HG03354 (cell line): ENCODE data around the gene XYLT1.
A peak's percentile ranks its signal among the peaks of the same experiment; 100 is the strongest.

ENCODE experiments used
- ATAC-seq: cut with Tn5 transposase; IDR thresholded peaks from one replicate; pipeline ENCODE4 v1.9.1; 2021; ENCODE audit warnings: mild to moderate bottlenecking; ENCODE audit not compliant: unreplicated experiment, poor library complexity, severe bottlenecking

XYLT1 gene

DNA sequence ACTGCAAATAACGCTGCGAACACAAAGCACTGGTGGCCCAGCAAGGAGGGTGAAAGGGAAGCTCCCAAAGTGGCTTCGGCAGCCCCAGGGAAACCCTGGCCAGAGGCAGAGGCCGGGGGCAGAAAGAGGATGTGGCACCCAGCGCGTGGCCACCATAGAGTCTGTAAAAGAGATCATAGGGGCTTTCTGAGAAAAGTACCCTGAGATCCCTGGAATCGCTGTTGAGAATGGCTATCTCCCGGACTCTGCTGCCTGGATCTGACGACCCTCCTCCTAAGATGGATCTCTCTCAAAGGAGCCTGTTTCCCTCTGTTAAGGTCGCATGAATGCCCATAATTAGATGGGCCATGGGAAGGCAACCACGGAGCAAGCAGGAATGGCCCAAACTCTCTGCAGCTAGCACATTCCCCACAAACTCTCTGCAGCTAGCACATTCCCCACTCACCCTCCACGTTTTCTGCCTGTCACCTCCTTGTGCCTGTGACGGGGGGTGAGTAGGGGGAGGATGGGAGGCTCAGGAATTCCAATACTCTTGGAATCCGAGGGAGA lies 364.4 kb downstream of the XYLT1 start:
- no peak for ATAC-seq

DNA sequence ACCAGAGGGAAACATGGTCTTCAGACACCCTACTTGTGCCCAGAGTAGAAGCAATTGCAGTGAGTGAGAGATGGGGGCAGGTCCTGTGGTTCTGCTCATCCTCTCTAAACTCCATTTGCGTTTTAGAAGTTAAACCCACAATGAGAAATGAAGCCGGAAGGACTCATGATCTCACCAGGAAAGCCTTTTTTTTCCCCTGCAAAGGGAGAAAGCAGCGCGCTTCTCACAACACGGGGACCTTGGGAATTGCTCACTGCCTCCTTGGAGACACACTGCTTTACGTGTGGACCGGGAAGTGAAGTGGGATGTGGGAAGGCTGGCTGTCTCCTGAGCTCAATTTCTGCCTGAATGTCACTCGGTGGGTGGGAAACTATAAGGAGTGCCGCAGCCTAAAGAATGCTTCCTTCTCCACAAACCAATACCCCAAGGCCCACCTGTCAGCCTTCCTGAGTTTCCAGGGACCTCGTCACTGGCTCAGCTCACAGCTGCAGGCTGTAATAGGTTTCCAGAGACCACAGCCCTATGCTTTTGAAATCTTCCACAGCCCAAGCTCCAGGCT lies 365.4 kb downstream of the XYLT1 start:
- ATAC-seq = no peak

DNA sequence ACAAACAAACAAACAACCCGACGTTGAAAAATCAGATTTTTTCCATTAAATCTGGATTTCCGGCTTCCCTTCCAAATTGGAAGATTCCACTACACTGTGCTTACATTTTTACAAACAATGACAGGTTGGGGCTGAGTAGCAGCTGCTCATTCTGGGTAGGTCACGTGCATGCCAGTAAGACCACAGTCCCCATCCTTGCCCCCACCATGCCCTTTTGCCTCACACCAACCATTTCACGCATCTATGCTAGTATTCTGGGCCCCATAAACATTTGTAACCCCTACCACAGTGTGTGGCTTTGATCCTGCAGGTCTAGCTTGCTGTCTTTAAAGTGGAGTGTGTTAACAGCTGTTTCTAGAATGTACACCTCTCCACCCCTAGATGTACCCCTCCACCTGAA lies 366.1 kb downstream of the XYLT1 start:
- ATAC-seq = no peak

DNA sequence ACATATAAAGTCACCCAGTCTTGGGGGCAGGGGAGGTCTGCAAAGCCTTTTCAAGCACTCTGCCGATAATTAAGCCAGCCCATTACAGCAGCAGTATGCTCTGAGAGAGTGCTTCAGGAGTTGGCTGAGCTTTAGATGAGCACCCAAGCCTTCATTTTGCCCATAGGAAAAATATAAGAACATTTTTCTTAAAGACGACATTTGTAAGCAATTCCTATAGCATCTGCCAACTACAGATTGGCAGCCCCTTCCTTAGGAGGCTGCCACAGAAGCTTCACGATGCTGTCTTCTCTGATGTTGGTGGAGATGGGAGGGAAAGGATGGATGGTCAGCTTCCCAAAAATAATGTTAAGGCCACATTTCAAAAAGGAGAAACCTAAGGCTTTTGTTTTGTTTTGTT lies 367.5 kb downstream of the XYLT1 start:
- ATAC-seq = no peak

DNA sequence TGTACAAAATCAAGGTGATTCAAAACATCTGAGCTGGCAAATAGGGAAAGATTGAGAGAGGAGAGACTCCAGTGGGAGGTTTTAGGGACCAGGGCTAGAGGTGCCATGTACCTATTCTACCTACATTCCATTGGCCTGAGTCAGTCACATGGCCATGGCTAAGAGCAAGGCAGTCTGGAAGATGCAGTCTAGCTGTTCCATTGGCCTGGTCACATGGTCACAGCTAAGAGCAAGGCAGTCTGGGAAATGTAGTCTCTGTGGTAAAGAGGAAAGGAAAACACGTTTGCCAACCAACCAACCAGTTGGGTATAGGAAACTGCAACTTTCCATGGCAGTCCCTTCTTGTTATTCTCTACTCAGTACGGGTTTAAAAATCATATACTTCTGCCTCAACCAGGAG lies 369.1 kb downstream of the XYLT1 start:
- no peak for ATAC-seq

DNA sequence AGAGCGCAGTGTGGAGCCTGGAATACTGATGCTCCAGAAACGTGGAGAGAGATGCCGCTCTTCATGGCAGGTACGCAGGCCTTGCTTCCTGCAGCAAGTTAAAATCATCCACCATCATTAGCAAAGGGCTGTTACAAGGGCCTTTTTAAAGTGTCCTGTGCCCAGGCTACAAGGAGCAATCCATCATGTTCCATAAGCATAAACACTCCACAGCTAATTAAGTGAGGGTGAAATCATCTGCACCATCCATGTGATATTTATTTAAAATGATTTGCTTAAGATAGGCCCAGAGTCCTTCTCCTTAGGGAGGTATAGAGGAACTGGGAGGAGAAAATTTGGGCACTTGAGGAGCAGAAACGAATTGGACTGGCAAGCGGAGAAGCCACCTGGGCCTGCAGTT lies 372.1 kb downstream of the XYLT1 start:
- ATAC-seq = no peak

DNA sequence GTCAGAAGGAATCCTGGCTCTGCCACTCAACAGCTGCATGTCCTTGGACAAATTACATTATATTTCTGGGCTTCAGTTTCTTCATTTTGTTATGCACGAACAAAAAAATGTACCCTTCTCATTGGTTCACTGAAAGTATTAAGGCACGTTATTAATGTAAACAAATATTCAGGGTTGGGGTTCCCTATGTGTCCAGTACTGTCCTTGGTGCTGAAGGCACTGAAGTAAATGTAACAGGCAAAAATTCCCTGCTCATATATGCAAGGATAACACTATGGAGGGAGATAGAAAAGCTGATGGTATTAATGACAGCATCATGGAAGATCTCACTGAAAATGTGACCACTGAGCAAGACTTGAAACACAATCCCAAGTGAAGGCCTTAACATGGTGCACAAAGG lies 386.6 kb downstream of the XYLT1 start:
- ATAC-seq = no peak

DNA sequence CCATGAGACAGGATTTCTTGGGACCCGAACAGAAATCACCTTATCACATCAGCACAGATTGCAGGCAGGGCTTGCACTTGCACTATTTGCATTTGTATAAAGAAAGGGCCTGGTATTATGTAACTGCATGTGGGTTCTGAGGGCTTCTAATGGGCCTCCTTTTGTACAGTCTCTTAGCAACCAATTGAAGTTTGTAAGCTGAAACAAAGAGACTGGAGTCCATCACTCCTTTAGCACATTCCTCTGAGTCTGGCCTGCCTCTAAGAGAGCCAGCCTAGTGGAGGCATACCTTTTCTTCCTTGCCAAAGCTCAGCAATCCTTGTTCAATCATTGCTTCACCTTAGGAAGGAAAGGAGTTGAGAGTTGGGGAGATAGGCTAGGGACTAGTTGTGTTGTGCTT lies 387.1 kb downstream of the XYLT1 start:
- no peak for ATAC-seq

DNA sequence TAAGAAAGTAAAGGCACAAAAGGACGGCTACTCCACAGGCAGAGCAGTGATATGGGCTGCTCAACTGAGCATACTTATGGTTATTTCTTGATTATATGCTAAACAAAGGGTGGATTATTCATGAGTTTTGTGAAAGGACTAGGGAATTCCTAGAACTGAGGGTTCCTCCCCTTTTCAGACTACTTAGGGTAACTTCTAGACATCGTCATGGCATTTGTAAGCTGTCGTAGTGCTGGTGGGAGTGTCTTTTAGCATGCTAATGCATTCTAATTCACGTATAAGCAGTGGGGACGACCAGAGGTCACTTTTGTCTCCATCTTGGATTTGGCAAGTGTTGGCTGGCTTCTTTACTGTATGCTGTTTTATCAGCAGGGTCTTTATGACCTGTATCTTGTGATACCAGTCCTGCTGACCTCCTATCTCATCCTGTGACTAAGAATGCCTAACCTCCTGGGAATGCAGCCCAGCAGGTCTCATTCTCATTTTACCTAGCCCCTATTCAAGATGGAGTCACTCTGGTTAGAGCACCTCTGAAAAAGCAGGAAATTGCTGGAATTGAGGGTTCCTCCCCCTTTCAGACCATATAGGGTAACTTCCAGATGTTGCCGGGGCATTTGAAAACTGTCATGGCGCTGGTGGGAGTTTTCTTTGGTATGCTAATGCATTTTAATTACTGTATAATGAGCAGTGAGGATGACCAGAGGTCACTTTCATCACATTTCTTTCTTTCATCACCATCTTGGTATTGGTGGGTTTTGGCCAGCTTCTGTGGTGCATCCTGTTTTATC lies 388.5 kb downstream of the XYLT1 start:
- no peak for ATAC-seq

DNA sequence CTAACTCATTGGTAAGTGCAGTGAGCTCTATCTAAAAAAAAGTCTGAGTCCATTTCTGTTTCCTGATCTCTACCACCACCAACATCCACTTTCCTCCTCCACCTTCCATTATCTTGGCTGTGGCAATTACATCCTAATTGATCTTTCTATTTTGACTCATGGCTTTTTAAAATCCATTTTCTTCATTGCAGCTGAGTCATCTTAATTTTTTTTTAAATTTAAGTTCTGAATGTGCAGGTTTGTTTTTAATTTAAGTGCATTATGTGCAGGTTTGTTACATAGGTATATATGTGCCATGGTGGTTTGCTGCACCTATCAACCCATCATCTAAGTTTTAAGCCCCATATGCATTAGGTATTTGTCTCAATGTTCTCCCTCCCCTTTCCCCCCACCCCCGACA lies 390.7 kb downstream of the XYLT1 start:
- no peak for ATAC-seq

DNA sequence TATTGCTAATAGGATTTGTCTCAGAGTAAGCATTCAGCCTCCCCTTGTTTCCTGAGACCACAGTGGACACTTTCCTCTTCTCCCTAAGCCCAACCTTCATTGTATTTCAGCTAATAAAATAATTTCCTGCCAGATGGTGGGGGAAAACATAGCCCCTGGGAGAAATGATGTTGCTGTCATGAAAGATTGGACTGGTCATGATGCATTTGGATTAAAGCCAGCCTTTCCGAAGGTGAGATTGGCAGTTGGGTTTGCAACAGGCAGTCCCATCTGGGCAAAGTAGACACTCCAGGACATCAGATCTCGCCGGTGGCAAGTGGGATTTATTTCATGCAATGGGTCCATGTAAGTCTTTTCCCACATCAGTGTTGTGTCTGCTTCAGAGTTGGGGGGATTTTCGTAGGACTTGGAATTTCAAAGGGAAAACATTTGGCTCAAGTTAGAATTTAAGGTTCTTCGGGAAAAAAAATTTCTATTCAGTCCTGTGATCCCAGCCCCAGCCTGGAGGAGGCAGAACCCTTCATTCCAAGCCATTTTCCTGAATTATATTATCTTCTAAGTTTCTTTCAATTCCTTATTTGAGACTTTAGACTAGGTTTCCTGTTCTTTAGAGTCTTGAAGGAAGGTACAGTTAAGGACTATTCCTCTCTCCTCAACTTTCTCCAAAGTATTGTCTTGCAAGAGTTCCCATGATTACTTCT lies 391.7 kb downstream of the XYLT1 start:
- ATAC-seq = no peak

DNA sequence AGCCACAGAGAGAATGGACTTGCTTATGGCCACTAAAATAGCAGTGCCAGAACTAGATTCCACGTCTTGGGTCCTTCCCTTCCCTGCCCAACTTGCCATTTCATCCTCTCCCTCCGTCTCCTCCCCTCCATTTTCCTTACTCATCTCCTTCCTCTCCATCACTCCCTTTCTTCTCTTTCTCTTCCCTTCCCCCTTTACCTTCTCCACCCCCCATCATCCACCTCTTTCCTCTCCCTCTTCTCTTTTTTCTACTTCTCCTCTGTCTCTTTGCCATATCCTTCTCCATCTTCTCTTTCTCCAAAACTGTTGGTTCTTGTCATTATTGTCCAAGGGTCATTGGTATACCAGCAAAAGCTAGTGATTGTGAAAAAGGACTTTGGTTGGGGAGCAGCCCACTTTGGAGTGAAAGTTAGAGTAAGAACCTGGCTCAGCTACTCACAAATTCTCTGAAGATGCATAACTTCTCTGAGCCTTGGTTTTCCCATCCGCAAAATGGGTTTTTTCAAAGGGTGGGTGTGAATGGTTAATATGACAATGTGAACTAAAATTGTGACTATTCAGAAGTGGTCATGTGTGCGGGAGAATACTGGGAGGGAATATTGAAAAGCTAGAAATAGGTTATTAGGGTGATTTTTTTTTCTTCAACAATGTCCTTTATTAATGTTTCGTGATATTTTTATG lies 393.8 kb downstream of the XYLT1 start:
- no peak for ATAC-seq

DNA sequence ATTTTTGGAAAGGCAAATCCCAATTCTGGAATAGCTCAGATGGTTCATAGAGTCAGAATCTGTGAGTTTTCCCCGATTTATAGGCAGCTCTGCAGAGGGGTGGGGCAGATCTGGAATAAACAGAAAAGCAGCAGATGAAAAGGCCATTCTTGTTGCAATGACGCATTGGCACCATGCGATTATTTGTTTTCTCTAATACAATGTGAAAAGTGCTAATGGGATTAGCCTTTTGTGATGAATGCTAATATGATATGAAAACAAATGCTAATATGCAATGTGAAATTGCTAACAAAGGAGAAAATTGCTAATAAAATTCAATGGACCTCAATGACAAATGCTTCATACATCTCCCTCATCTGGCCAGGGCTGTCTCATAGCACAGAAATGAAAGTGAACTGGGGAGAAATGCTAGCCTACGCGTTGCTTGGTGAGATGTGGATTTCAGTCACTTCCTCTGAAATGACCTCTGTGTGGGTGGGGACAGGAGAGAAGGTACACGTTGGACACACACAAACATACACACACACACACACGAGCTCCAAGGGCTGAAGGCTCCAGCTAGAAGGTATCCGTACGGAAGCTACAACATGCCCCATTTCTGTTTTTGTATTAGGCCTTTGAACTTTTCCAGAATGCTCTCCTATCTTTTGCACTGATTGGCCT lies 394.5 kb downstream of the XYLT1 start:
- no peak for ATAC-seq

DNA sequence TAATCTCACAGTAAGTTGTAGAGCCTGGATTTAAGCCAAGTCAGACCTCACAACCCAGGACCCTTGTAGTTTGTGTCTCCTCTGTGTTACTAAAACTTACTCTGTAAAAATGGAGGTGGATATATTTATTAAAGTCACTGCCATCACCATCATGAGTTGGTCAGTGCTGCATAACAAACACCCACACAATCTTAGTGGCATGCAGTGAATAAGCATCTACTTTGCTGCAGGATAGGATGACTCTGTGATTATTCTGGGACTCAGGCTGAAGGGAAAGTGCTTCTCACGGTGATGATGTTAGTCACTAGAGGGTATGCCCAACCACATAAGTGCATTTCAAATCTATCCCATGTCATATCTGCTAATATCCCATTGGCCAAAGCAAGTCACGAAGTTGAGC lies 398.7 kb downstream of the XYLT1 start:
- no peak for ATAC-seq

DNA sequence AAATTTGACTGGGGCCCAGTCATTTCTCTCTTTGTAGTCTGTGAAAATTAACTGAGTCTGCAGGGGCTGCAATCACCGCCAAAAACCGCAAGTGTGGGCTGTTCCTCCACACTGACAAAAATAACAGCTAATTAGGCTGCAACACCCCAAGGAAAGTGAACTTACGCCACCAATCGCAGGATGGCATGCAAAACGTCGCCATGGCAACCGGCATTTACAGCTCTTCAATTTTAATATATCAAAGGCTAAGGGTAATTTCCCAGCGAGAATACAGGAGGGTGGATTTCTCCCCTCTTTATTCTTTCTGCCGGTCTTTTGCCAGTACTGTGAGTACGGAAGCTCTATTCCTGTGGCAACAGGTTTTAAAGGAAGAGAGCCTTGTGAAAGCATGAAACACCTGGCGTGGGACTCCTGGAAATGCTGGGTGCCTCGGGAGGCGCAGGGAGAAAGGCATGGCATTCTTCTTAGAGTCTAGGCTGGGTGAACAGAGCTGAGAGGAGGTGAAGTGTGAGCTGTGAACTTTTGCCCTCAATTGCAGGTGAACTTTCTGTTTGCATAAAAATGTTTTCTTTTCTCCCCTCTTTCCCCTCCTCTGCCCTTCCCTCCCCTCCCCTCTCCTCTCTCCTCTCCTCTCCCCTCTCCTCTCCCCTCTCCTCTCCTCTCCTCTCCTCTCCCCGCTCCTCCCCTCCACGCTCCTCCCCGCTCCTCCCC lies 399.7 kb downstream of the XYLT1 start:
- peak; percentile 90 for ATAC-seq

DNA sequence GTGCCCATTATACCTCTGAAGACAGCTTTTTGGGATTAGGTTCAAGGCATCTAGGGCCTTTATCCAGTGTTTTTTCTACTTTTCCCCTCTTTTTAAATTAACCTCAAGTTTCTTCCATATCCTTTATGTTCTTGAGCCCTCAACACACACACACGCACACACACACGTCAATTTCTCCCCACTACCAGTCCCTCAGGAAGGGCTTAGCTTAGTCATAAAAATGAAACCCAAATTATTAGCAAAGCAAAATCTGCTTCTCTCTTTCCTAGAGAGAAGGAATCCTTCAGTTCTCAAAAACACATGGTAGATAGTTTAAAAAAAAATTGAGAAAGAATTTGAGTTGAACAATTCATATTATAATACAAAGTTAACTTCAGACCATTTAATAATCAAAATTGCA lies 401.1 kb downstream of the XYLT1 start:
- ATAC-seq = no peak

DNA sequence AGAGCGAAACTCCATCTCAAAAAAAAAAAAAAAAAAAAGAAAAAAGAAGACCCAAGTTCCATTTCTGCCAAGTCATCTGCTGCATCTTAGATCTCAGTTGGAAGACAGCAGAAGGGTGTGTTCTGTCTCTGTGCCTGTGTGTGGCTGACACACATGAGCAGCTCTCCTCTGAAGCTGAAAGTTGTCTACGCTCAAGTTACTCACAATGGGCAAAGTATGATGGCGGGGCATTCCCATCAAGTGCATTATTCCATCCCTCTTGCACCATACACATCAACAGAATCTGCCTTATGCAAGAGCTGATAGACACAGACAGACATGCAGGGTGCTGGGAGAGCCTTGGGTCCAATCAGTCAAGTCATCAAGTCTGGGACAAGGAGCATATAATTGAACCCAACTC lies 402.2 kb downstream of the XYLT1 start:
- no peak for ATAC-seq

DNA sequence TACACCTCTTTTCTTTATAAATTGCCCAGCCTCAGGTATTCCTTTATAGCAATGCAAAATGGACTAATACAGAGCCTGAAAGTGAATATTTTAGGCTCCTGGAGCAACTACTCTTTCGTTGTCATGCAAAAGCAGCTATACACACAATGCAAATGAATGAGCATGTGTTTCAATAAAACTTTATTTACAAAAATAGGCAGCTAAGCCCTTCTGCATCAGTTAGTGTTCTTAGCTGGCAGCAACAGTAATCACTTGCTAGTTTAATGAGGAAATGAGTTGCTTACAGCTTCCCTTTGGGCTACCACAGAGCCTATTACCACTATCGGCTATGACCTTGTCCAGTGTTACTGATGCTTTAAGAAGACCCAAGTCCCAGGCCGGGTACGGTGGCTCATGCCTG lies 402.9 kb downstream of the XYLT1 start:
- no peak for ATAC-seq
